Measurements from ENCODE around the gene SAMD9L.

The SAMD9L gene

GRCh38 chr7:93148144-93148543 lies at the start of gene SAMD9L:
Gene SAMD9L, minus strand, starts transcription at chr7:93148385. Its CDS starts 12,414 bp downstream, at chr7:93135971.
- DNase-seq (ENCODE audit: low read depth) = peak; percentile 56
- TF ChIP-seq, protein P1, sequence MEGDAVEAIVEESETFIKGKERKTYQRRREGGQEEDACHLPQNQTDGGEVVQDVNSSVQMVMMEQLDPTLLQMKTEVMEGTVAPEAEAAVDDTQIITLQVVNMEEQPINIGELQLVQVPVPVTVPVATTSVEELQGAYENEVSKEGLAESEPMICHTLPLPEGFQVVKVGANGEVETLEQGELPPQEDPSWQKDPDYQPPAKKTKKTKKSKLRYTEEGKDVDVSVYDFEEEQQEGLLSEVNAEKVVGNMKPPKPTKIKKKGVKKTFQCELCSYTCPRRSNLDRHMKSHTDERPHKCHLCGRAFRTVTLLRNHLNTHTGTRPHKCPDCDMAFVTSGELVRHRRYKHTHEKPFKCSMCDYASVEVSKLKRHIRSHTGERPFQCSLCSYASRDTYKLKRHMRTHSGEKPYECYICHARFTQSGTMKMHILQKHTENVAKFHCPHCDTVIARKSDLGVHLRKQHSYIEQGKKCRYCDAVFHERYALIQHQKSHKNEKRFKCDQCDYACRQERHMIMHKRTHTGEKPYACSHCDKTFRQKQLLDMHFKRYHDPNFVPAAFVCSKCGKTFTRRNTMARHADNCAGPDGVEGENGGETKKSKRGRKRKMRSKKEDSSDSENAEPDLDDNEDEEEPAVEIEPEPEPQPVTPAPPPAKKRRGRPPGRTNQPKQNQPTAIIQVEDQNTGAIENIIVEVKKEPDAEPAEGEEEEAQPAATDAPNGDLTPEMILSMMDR (IDR thresholded peaks at IDR 0.05; ENCODE audit: insufficient read depth, low read depth, low read length, missing control alignments) = no peak
- H3K4me3 ChIP-seq (ENCODE audit: low read depth, low read length) = peak within 1 kb of the TSS; percentile 67

DNA sequence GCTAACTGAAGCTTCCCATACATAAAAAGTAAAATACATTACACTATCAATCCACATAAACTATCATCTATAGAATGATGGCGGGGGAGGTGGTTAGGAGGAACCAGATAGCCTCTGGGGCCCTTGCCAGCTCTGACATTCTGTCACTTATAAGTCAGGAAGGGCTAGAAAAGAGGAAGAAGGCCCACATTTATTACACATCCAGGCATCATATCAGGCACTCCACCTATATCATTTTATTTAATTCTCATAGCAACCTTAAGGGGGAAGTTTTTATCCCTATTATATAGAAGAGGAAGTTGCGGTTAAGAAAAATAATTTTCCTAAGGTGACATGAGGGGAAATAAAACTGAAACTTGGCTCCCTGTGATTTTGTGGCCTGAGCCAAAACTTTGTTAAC lies 48.2 kb upstream of the SAMD9L start:
- TF ChIP-seq, protein P1 (IDR thresholded peaks at IDR 0.05; ENCODE audit: insufficient read depth, low read depth, low read length, missing control alignments) = no peak
- DNase-seq (ENCODE audit: low read depth) = no peak
- H3K4me3 ChIP-seq (ENCODE audit: low read depth, low read length) = no peak overlapping the region

DNA sequence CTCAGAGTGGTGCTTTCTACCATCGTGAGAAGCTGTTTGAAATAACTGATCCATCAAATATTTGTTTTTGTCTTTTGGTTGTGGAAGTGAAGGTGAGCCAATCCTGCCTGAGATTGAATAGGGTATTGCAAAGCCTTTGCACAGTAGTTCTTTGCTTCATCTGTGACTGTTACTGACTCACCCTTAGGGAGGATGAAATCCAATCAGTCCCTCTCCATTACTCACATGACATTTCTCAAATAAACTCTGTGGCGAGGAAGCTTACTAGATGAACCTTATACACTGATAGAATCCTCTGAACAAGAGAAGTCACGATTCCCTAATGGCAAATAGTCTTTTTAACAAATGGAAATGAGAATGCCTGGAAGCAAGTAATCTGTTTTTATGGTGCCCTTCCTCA lies 46.2 kb upstream of the SAMD9L start:
- TF ChIP-seq, protein P1 (IDR thresholded peaks at IDR 0.05; ENCODE audit: insufficient read depth, low read depth, low read length, missing control alignments) = no peak
- DNase-seq (ENCODE audit: low read depth) = no peak

DNA sequence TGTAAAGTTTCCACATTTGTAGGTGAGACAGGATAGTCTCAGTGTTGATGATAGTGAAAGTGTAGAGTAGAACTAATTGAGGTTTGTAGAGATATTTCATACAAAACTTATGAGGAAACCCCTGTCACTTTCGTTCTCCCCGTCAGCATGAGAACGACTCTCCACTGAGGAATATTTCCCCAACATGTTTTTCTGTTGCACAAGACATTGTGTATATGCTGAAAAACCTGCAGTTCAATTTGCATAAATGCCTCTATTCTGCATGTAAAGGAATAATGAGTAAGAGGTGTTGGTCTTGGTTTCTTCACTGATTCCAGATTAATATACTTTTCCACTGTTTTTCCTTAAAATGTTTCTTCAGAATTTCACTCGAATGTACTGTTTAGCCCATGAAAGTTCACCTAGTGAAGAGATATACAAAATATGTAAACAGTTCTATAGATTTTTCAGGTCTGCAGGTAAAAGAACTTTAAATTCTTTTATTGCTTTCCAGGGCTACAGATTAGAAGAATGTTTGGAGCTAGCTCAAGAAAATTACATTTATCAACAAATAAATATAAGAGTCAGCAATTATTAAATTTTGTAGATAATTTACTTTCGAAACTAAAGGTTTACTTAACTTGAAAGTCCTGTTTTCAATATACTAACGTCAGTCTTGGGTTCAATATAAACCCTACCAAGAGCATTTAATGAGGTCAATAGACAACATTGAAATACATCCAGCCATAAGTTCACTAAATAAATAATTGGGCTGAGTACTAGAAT lies 40.9 kb upstream of the SAMD9L start:
- no peak for DNase-seq (ENCODE audit: low read depth)
- H3K4me3 ChIP-seq (ENCODE audit: low read depth, low read length) = no peak overlapping the region
- TF ChIP-seq, protein P1 (IDR thresholded peaks at IDR 0.05; ENCODE audit: insufficient read depth, low read depth, low read length, missing control alignments) = no peak

More for the DNA sequence above, 46.2 kb upstream of the SAMD9L start:
- H3K4me3 ChIP-seq (ENCODE audit: low read depth, low read length) = no peak overlapping the region

DNA sequence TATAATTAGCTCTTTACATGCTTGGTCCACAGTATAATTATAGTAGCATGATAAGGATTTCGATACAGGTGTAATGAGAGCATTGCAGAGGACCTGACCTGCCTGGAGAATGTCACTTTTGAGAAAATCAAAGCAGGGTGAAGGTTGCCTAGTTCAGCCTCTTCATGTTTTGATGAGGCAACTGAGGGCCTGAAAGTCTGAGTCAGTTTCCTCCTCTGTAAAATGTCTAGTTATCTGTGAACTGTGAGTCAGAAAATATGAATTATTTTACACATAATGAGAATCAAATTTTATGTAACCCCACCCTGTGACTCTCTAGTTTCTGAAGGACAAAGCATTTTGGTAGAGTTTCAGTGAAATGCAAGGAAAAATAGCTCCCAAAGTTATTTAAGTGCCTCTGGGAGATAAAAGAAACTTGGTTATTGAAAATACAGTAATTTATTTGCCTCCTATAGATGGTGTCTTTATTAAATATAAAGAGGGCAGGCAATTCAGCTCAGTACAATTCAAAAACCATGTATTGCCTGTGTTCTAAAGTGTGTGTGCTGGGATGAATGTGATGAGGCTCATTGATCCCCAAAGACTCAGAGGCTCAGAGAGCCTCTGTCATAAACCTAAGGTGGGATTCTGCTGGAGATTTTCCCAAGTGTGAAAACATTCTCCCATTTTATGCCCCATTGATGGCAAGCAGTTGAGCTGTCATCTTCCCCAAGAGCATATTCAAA lies 37.3 kb upstream of the SAMD9L start:
- TF ChIP-seq, protein P1 (IDR thresholded peaks at IDR 0.05; ENCODE audit: insufficient read depth, low read depth, low read length, missing control alignments) = no peak
- H3K4me3 ChIP-seq (ENCODE audit: low read depth, low read length) = no peak overlapping the region
- no peak for DNase-seq (ENCODE audit: low read depth)

DNA sequence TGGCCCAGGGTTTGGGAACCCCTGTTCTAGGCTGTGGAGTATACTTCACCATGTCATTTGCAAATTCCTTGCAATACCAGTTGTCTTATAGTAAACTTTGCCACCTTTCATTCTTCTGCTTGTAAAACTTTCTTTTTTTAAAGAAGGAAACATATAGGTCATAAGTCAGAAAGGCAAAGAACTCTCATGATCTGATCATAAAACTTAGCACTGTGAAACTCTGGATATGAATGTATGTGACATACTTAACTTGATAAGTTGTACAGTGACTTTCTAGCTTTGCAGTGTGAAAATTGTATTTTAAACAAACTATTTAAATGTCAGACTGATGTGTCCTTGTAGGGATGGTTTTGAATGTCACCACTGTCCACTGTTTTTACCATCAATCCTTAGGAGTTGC lies 31.0 kb upstream of the SAMD9L start:
- DNase-seq (ENCODE audit: low read depth) = no peak
- no peak overlapping the region for H3K4me3 ChIP-seq (ENCODE audit: low read depth, low read length)
- TF ChIP-seq, protein P1 (IDR thresholded peaks at IDR 0.05; ENCODE audit: insufficient read depth, low read depth, low read length, missing control alignments) = no peak
